Measurements from ENCODE around the gene PSMB9. TPM values are rescaled to one million over a fixed set of nuclear protein-coding genes. Genes with fewer than 3 reads are reported as not detected.
A peak's percentile ranks its signal among the peaks of the same experiment; 100 is the strongest.
"Not testable (repeated sequence)": the region's sequence is repeated elsewhere in the genome, so short reads cannot be mapped to it uniquely, and the experiment has no call there.

Gene PSMB9
- total RNA-seq: 20.5 and 24.3 TPM in 2 replicates

GRCh38 chr6:32853541-32854375, at the start of gene PSMB9, which contains the start of gene TAP1:
Gene PSMB9 (plus strand): TSS chr6:32854192. CDS start chr6:32854230, 38 bp downstream.
Gene TAP1 (minus strand): TSS chr6:32853704. CDS start chr6:32853636, 68 bp downstream.
- peak; percentile 64 for DNase-seq (ENCODE audit: low read depth)
- peak; percentile 76 for TF ChIP-seq CTCF (conservative IDR thresholded peaks at IDR 0.05; ENCODE audit: low read depth, low read length)
- peak within 1 kb of the TSS; percentile 88 for H3K4me3 ChIP-seq (ENCODE audit: low read depth, low read length)

- H3K4me3 ChIP-seq (ENCODE audit: low read depth, low read length); DNase-seq (ENCODE audit: low read depth): not testable (repeated sequence)
These were observed 48.6 kb upstream of the PSMB9 start for GRCh38 chr6:32805404-32805803.

- no peak overlapping the region for H3K4me3 ChIP-seq (ENCODE audit: low read depth, low read length)
- DNase-seq (ENCODE audit: low read depth): no peak
- no peak for TF ChIP-seq CTCF (conservative IDR thresholded peaks at IDR 0.05; ENCODE audit: low read depth, low read length)
These were observed 46.9 kb upstream of the PSMB9 start for GRCh38 chr6:32807020-32807580.

GRCh38 chr6:32809171-32809570, 44.8 kb upstream of the PSMB9 start:
- no peak overlapping the region for H3K4me3 ChIP-seq (ENCODE audit: low read depth, low read length)
- DNase-seq (ENCODE audit: low read depth): no peak
- no peak for TF ChIP-seq CTCF (conservative IDR thresholded peaks at IDR 0.05; ENCODE audit: low read depth, low read length)

GRCh38 chr6:32814145-32814544, 39.8 kb upstream of the PSMB9 start:
- DNase-seq (ENCODE audit: low read depth): no peak
- no peak overlapping the region for H3K4me3 ChIP-seq (ENCODE audit: low read depth, low read length)
- TF ChIP-seq CTCF (conservative IDR thresholded peaks at IDR 0.05; ENCODE audit: low read depth, low read length): no peak

GRCh38 chr6:32815115-32815514, 38.9 kb upstream of the PSMB9 start:
- DNase-seq (ENCODE audit: low read depth): no peak
- TF ChIP-seq CTCF (conservative IDR thresholded peaks at IDR 0.05; ENCODE audit: low read depth, low read length): no peak
- no peak overlapping the region for H3K4me3 ChIP-seq (ENCODE audit: low read depth, low read length)

- TF ChIP-seq CTCF (conservative IDR thresholded peaks at IDR 0.05; ENCODE audit: low read depth, low read length): no peak
- no peak overlapping the region for H3K4me3 ChIP-seq (ENCODE audit: low read depth, low read length)
- no peak for DNase-seq (ENCODE audit: low read depth)
These were observed 38.0 kb upstream of the PSMB9 start for GRCh38 chr6:32815996-32816395.

Measured in epithelial cell of proximal tubule (primary cell).